ENCODE results near the gene CLDND2.
A peak's percentile ranks its signal among the peaks of the same experiment; 100 is the strongest.

The CLDND2 gene

GRCh38 chr19:51329411-51329810 lies 39.4 kb downstream of the CLDND2 start:
- H3K27ac ChIP-seq, result no peak overlapping the region
- no peaks in the 10 kb centered on the region for H3K9me3 ChIP-seq
- no peak overlapping the region for H3K4me3 ChIP-seq (ENCODE audit: low read depth in 1 of 2, low read length in 1 of 2)
- peaks cover 61% of the 10 kb centered on the region for H3K27me3 ChIP-seq
- TF ChIP-seq CTCF (IDR thresholded peaks at IDR 0.05), result no peak
- H3K36me3 ChIP-seq, result no peaks in the 10 kb centered on the region
- peaks cover 0 to 8% of the 10 kb centered on the region in 2 experiments for H3K4me1 ChIP-seq (ENCODE audit: control insufficient read depth in 1 of 2, insufficient read depth in 1 of 2, low read depth in 1 of 2, low read length in 1 of 2)

GRCh38 chr19:51327066-51328001 lies 41.5 kb downstream of the CLDND2 start:
- Histone ChIP-seq H3K27ac (no peak overlapping the region), H3K4me3 (ENCODE audit: low read depth in 1 of 2, low read length in 1 of 2) (peak overlapping the region in 1 of 2 experiments; percentile 30), H3K4me1 (ENCODE audit: control insufficient read depth in 1 of 2, insufficient read depth in 1 of 2, low read depth in 1 of 2, low read length in 1 of 2) (peaks cover 0 to 8% of the 10 kb centered on the region in 2 experiments), H3K27me3 (peaks cover 80% of the 10 kb centered on the region), H3K36me3 (no peaks in the 10 kb centered on the region), H3K9me3 (no peaks in the 10 kb centered on the region)
- TF ChIP-seq CTCF (IDR thresholded peaks at IDR 0.05), result no peak

GRCh38 chr19:51326216-51327065 lies 42.4 kb downstream of the CLDND2 start:
- H3K4me3 ChIP-seq (ENCODE audit: low read depth in 1 of 2, low read length in 1 of 2), result no peak overlapping the region
- H3K4me1 ChIP-seq (ENCODE audit: control insufficient read depth in 1 of 2, insufficient read depth in 1 of 2, low read depth in 1 of 2, low read length in 1 of 2), result peaks cover 0 to 8% of the 10 kb centered on the region in 2 experiments
- H3K27me3 ChIP-seq, result peaks cover 87% of the 10 kb centered on the region
- H3K36me3 ChIP-seq, result no peaks in the 10 kb centered on the region
- no peaks in the 10 kb centered on the region for H3K9me3 ChIP-seq
- no peak for TF ChIP-seq CTCF (IDR thresholded peaks at IDR 0.05)
- no peak overlapping the region for H3K27ac ChIP-seq

- H3K9me3 ChIP-seq, result no peaks in the 10 kb centered on the region
- TF ChIP-seq CTCF (IDR thresholded peaks at IDR 0.05), result no peak
Measured at GRCh38 chr19:51325161-51325976, 43.4 kb downstream of the CLDND2 start.

GRCh38 chr19:51324167-51324481 lies 44.7 kb downstream of the CLDND2 start:
- TF ChIP-seq CTCF (IDR thresholded peaks at IDR 0.05), result no peak
- Histone ChIP-seq H3K36me3 (no peaks in the 10 kb centered on the region), H3K27ac (no peak overlapping the region), H3K4me1 (ENCODE audit: control insufficient read depth in 1 of 2, insufficient read depth in 1 of 2, low read depth in 1 of 2, low read length in 1 of 2) (peaks cover 0 to 8% of the 10 kb centered on the region in 2 experiments), H3K27me3 (peaks cover 73% of the 10 kb centered on the region), H3K9me3 (no peaks in the 10 kb centered on the region), H3K4me3 (ENCODE audit: low read depth in 1 of 2, low read length in 1 of 2) (no peak overlapping the region)

More at GRCh38 chr19:51325161-51325976, 43.4 kb downstream of the CLDND2 start:
- Histone ChIP-seq H3K4me1 (ENCODE audit: control insufficient read depth in 1 of 2, insufficient read depth in 1 of 2, low read depth in 1 of 2, low read length in 1 of 2) (peaks cover 0 to 8% of the 10 kb centered on the region in 2 experiments), H3K27ac (no peak overlapping the region), H3K36me3 (no peaks in the 10 kb centered on the region), H3K4me3 (ENCODE audit: low read depth in 1 of 2, low read length in 1 of 2) (no peak overlapping the region), H3K27me3 (peaks cover 84% of the 10 kb centered on the region)

Data from neutrophil (primary cell).